CD4-positive, alpha-beta T cell (primary cell): ENCODE data around the gene SUN2. TPM values are rescaled to one million over a fixed set of nuclear protein-coding genes. Genes with fewer than 3 reads are reported as not detected.

Source experiments
- ATAC-seq: fragments of 200-7000 bp; cut with Tn5 transposase; one replicate; pipeline ENCODE4 v1.10.0; 2022; ENCODE audit warnings: mild to moderate bottlenecking; ENCODE audit not compliant: poor library complexity
- CTCF ChIA-PET: fragments of 350-600 bp; sonication (Branson Sonifier 250); formaldehyde crosslinking; loops from one replicate; lab custom pipeline; 2021; ENCODE audit warnings: antibody characterized with exemption, inconsistent platforms; lab: Charles Lee
- POLR2A ChIA-PET: fragments of 350-600 bp; sonication (Branson Sonifier 250); formaldehyde crosslinking; loops from one replicate; lab custom pipeline; 2021; ENCODE audit warnings: antibody characterized with exemption, inconsistent platforms; lab: Charles Lee
- DNase-seq, 14 experiments: peaks; one replicate each; pipeline ENCODE4 v3.0.0-alpha.2; 2013 to 2020; ENCODE audit warnings: mixed read lengths in 2 of 14
- H3K27ac ChIP-seq, 2 donors: one replicate each; pipeline versions ENCODE4 v1.5.1 to v1.7.0; 2013; ENCODE audit warnings: low read length in 2 of 2, low read depth in 1 of 2, mild to moderate bottlenecking in 1 of 2
- H3K27me3 ChIP-seq, 2 experiments: 1 replicate in 1 of 2; 2 replicates in 1 of 2; pipeline versions ENCODE4 v1.6.1 to v1.7.0; 2013; ENCODE audit warnings: low read length in 2 of 2, control low read depth in 1 of 2, mild to moderate bottlenecking in 1 of 2, moderate library complexity in 1 of 2; ENCODE audit not compliant: insufficient read depth in 2 of 2, control insufficient read depth in 1 of 2
- H3K36me3 ChIP-seq: one replicate; pipeline ENCODE4 v1.6.1; 2013; ENCODE audit warnings: low read length, control low read depth; ENCODE audit not compliant: insufficient read depth
- H3K4me1 ChIP-seq: one replicate; pipeline ENCODE4 v1.6.1; 2013; ENCODE audit warnings: low read length, control low read depth; ENCODE audit not compliant: insufficient read depth
- H3K4me3 ChIP-seq: one replicate; pipeline ENCODE4 v1.5.1; 2013; ENCODE audit warnings: mild to moderate bottlenecking, low read length, moderate library complexity
- H3K9me3 ChIP-seq, 2 experiments: 1 replicate in 1 of 2; 2 replicates in 1 of 2; pipeline versions ENCODE4 v1.6.1 to v1.7.0; 2013; ENCODE audit warnings: low read length in 2 of 2, mild to moderate bottlenecking in 2 of 2, control low read depth in 1 of 2, moderate library complexity in 1 of 2; ENCODE audit not compliant: control insufficient read depth in 1 of 2, insufficient read depth in 1 of 2
- H3K27ac Mint-ChIP-seq: one replicate; pipeline ENCODE4 v1.8.0; 2020; ENCODE audit warnings: mixed read lengths
- H3K27me3 Mint-ChIP-seq: one replicate; pipeline ENCODE4 v1.8.0; 2021; ENCODE audit warnings: mixed read lengths
- H3K36me3 Mint-ChIP-seq: one replicate; pipeline ENCODE4 v1.8.0; 2021; ENCODE audit warnings: low read depth, mixed read lengths
- H3K4me1 Mint-ChIP-seq: one replicate; pipeline ENCODE4 v1.8.0; 2021; ENCODE audit warnings: low read depth, mixed read lengths
- H3K4me3 Mint-ChIP-seq: one replicate; pipeline ENCODE4 v1.8.0; 2020; ENCODE audit warnings: mild to moderate bottlenecking, mixed read lengths
- H3K9me3 Mint-ChIP-seq: one replicate; pipeline ENCODE4 v1.8.0; 2020; ENCODE audit warnings: mixed read lengths
- intact Hi-C, 2 experiments: fragments of 100-400 bp; cut with DNase I in 1 of 2; cut with micrococcal nuclease in 1 of 2; formaldehyde crosslinking; loops; one replicate each; pipeline versions ENCODE4 v1.15.1 to v1.9.0; 2023 to 2025; cut with DNase I, micrococcal nuclease
- total RNA-seq, 174 experiments: library from RNA in 2 of 174; stranded (reverse) in 2 of 174; gene quantifications; one replicate each; pipeline ENCODE4 v1.2.3 and lab custom pipeline; 2021 to 2026
- TF ChIP-seq, protein P1 (sequence below): fragments of 200-600 bp; IDR thresholded peaks from one replicate; pipeline ENCODE4 v1.8.0; 2022; ENCODE audit warnings: antibody characterized with exemption, mild to moderate bottlenecking

Gene SUN2
- total RNA-seq, 2 experiments from 2014 or later, result 440 to 453 TPM

DNA sequence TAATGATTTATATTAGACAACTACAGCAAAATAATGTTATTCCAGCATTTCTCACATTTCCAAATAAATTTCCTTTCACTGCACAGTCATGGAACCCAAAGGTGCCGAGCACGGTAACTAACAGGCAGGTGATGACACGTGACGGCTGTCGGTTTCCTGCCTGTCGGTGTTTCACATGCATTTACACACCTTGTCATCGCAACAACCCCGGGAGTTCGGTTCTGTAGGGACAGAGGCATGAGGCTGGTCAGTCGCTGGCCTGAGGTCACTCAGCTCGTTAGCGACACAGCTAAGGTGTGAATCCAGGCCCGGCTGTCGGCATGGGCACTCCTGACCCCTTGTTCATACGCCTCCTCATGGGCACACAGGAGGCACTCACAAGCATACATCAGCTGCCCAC, 28.2 kb upstream of the SUN2 start:
- peaks cover 4% of the 10 kb centered on the region for H3K36me3 ChIP-seq
- TF ChIP-seq, protein P1, sequence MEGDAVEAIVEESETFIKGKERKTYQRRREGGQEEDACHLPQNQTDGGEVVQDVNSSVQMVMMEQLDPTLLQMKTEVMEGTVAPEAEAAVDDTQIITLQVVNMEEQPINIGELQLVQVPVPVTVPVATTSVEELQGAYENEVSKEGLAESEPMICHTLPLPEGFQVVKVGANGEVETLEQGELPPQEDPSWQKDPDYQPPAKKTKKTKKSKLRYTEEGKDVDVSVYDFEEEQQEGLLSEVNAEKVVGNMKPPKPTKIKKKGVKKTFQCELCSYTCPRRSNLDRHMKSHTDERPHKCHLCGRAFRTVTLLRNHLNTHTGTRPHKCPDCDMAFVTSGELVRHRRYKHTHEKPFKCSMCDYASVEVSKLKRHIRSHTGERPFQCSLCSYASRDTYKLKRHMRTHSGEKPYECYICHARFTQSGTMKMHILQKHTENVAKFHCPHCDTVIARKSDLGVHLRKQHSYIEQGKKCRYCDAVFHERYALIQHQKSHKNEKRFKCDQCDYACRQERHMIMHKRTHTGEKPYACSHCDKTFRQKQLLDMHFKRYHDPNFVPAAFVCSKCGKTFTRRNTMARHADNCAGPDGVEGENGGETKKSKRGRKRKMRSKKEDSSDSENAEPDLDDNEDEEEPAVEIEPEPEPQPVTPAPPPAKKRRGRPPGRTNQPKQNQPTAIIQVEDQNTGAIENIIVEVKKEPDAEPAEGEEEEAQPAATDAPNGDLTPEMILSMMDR, result no peak
- no peak overlapping the region for H3K27ac ChIP-seq
- peaks cover 12% of the 10 kb centered on the region for H3K4me1 Mint-ChIP-seq
- no peaks in the 10 kb centered on the region for H3K27me3 ChIP-seq
- DNase-seq, result no peak
- intact Hi-C loops, result no loop called here
- no peak for ATAC-seq
- H3K36me3 Mint-ChIP-seq, result peaks cover 27% of the 10 kb centered on the region
- H3K4me3 ChIP-seq, result no peak overlapping the region
- no peak overlapping the region for H3K27ac Mint-ChIP-seq
- ChIA-PET POLR2A (no interaction called here), CTCF (no interaction called here)
- H3K9me3 Mint-ChIP-seq, result no peaks in the 10 kb centered on the region
- no peak overlapping the region for H3K4me3 Mint-ChIP-seq
- H3K4me1 ChIP-seq, result peaks cover 3% of the 10 kb centered on the region
- H3K9me3 ChIP-seq, result no peaks in the 10 kb centered on the region
- no peaks in the 10 kb centered on the region for H3K27me3 Mint-ChIP-seq

DNA sequence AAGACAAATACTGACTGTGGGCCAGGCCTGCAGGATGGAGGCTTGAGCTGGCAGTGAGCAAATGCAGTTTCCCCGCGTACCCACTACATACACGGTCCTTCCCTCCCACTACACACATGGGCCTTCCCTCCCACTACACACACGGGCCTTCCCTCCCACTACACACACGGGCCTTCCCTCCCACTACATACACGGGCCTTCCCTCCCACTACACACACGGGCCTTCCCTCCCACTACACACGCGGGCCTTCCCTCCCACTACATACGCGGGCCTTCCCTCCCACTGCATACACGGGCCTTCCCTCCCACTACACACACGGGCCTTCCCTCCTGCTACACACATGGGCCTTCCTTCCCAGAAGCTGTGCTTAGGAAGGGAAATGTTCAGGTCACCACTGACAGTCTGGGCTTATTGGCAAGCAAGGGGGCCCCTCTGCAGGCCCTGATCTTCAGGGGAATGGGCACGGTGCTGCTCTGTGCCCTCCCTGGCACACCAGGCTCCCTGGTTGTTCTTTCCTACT, 27.4 kb upstream of the SUN2 start:
- Histone ChIP-seq H3K4me3 (no peak overlapping the region), H3K36me3 (peaks cover 8% of the 10 kb centered on the region), H3K27me3 (no peaks in the 10 kb centered on the region), H3K27ac (no peak overlapping the region), H3K9me3 (no peaks in the 10 kb centered on the region), H3K4me1 (peaks cover 3% of the 10 kb centered on the region)
- Mint-ChIP-seq H3K4me3 (no peak overlapping the region), H3K27me3 (no peaks in the 10 kb centered on the region), H3K36me3 (peaks cover 23% of the 10 kb centered on the region), H3K27ac (no peak overlapping the region), H3K9me3 (no peaks in the 10 kb centered on the region), H3K4me1 (peaks cover 12% of the 10 kb centered on the region)
- ChIA-PET POLR2A (interaction anchor here (0.8 kb wide), 1 partner anchor 35 kb away, joined by 3 read pairs; no protein-coding TSS in a partner anchor), CTCF (no interaction called here)
- ATAC-seq (no peak), DNase-seq (no peak)
- TF ChIP-seq, protein P1, result no peak
- intact Hi-C loops, result no loop called here

DNA sequence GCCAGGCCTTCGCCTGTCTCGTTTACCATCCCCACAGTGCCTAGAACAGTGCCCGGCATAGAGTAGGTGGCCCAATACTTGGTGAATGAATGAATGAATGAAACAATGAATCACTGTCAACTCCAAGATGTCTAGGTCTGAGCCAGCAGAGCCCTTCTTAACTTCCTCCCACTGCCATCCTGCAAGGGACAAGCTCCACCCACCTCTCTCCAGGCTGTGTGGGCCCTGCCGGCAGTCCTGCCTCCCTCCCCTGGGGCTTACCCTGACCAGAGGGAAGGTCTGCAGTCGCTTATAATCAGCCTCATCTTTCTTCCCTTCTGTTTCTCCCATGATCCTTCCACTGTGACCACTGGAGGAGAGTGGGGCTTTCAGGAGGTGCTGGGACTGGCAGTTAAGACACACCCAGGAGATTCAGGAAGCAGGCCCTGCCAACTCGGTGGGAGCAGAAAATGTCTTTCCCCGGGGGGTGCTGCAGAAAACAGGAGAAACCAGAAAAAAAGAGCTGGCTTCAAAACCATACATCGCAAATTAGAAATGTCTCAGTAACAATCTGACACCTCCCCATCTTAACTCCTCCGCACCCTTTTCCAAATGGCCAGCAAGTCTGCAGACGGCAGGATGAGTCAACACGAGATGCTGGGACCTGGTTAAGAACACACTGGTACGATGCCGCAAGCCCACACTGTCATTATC, 26.8 kb upstream of the SUN2 start:
- Histone ChIP-seq H3K4me3 (no peak overlapping the region), H3K36me3 (peaks cover 8% of the 10 kb centered on the region), H3K27ac (no peak overlapping the region), H3K4me1 (peaks cover 3% of the 10 kb centered on the region), H3K27me3 (no peaks in the 10 kb centered on the region), H3K9me3 (no peaks in the 10 kb centered on the region)
- H3K4me1 Mint-ChIP-seq, result peaks cover 12% of the 10 kb centered on the region
- no peak overlapping the region for H3K27ac Mint-ChIP-seq
- H3K4me3 Mint-ChIP-seq, result no peak overlapping the region
- ChIA-PET POLR2A (interaction anchor here (0.8 kb wide), 1 partner anchor 34 kb away, joined by 3 read pairs; no protein-coding TSS in a partner anchor), CTCF (no interaction called here)
- no peak for ATAC-seq
- TF ChIP-seq, protein P1, result no peak
- intact Hi-C loops, result no loop called here
- DNase-seq, result no peak
- no peaks in the 10 kb centered on the region for H3K27me3 Mint-ChIP-seq
- H3K36me3 Mint-ChIP-seq, result peaks cover 23% of the 10 kb centered on the region
- no peaks in the 10 kb centered on the region for H3K9me3 Mint-ChIP-seq
